Measurements from ENCODE around the gene EGFR.

EGFR gene

DNA sequence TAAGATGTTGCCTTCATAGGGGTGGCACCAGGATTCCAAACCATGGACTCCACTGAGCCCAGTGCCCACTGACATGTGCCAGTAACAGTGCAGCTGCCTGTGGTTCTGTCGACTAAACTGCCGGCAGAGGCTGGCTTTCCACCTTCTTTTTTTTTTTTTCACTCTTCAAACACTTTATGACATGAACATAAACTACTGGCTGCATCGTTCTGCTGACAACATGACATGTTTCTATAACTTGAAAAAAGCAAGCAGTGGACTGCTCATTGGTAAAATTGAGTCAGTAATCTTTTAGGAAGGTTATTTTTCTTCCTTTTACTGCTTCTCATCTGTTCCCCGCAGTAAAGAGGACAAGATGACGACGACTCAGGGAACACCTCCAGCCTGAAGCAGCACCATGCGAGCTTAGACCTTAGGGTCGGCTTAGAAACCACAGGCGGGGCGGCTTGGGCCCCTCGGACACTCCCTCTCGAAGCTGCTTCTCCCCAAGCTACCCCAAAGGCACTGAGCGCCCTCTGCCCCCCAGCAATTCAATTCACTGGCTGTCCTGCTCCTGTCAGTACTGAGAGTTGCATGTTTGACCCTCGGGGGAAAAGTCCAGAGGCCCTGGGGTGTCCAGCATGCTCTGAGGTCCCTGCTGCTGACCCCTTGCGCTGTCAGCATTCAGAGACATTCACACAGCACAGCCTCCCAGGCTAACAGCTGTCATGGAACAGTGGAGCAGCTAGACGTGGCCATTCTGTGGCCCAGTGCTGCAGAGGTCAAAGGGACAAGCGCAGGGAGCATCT lies 112.5 kb downstream of the EGFR start:
- DNase-seq, result no peak

DNA sequence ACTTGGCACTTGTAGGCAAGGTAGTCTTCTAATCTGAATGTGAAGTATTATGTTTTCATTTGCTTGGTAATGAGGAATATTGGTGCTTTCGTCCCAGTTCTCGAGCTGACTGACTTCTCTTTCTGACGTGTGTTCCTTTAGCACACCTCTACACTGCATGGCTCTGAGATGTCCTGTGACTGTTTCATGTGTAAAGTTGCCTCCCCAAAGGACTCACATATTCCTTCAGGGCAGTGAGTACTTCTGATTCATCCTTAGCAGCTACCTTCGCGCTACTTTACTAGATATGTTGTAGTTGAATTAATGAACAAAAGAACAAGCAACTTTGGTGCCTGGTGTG lies 113.7 kb downstream of the EGFR start:
- no peak for DNase-seq

DNA sequence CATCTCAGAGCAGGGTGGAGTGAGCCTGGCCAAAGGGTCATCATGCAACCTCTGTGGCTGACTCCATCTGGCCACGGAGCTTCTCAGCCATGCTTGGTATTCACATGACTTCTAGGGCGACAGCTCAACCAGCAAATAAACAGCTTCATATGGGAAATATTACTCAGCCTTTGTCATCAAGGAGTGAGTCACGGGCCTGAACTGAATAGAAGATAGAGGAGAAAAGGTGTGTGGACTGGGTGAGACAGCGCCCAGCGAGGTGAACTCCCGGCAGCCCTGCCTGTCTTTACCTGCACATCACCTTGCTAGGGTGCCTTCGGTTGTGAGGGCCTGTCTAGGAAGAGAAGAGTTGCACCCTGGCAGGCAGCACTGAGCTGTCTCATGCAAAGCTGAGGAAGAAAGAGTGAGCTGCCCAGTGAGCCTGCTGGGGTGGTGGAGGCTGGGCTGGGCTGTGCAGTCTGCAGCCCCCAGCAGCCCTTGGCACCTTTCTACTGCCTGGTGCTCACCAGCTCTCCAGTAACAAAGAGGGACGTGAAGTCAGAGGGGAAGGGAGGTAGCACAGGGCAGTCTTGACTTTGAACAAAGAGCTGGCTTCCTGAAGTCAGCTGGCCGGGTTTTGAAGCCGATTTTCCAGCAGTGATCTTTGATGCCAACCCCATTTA lies 114.2 kb downstream of the EGFR start:
- DNase-seq, result no peak

DNA sequence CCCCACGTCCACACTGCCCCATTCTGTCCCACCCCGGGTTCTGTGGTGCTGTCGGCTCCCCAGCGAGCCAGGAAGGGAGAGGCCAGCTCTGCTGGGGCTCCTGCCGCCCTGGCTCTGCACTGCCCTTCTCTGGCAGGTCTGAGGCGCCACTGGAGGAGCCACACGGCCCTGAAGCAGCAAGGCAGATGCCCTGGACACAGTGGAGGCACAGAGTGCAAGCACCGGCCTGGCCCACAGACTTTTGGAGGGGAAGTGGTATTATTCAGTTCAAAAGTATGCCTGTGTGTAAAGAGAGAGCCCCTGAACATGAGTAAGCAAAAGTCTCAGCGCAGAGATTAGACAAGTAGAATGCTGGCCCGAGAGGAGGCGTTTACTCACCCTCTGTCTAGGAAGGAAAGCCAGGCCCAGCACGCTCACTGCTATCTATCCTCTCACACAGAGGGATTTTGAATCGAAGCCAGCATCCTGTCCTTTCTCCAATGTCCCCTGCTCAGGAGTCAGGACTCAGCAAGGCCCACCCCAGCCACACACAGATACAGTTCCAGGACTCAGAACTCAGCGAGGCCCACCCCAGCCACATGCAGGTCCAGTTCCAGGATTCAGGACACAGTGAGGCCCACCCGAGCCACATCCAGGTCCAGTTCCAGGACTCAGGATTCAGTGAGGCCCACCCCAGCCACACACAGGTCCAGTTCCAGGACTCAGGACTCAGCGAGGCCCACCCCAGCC lies 115.0 kb downstream of the EGFR start:
- no peak for DNase-seq

DNA sequence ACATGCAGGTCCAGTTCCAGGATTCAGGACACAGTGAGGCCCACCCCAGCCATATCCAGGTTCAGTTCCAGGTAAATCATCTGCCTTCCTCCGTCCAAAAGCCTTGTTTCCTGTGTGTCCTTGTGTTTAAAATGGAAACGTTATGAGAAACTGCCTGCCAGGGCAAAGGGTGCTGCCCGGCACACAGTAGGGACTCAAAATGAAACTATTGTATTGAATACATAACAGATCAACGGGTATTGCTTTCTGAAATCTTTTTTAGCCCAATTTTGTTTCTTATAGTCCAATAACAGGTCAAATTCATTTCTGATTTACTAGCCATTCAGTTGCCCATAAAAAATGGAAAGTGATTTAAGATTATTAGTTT lies 115.5 kb downstream of the EGFR start:
- no peak for DNase-seq

DNA sequence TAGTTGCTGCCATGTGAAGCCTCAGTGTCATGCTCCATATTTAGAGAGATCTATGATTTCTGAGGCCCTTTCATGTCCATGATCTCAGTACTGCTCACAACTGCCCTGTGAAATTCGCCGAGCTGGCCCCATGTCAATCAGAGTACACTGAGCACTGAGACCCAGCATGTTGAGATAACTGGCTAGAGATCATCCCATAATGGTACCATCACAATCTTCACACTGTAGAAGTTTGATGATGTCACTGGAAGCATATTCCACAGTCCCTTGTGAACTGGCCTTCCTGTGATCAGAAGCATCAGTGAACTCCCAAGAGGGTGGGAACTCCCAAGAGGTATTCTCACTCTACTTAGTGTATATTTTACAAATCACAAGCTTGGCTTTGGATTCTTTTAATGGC lies 116.0 kb downstream of the EGFR start:
- DNase-seq, result no peak

DNA sequence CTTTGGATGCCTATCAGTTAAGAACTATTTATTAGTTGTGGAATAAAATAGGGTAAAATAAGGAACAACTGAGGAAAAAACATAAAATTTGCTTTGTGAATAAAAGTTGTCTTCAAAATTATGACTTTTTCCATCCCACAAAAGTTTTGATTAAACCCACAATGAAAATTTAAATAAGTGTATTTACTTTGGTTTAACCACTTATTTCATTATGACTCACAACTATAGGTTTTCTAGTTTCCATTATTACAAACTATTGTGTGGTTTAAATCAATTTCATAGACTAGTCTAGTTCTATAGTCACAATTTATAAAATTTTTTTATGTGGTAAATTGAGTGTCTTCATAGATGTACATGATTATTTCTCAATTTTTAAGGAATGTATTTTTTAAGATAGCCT lies 116.6 kb downstream of the EGFR start:
- no peak for DNase-seq

DNA sequence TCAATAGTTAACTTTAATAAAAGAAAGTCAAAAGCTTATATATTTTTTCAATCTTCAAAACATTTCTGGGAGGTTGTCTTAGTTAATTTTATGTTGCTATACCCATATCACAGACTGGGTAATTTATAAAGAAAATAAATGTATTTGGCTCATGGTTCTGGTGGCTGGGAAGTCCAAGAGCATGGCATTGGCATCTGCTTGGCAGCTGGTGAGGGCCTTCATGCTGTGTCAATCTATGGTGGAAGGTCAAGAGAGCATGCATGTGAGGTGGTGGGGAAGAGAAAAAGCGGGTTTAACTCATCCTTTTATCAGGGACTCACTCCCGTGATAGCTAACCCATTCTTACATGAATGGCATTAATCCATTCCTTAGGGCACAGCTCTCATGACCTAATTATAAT lies 119.8 kb downstream of the EGFR start:
- DNase-seq, result no peak

DNA sequence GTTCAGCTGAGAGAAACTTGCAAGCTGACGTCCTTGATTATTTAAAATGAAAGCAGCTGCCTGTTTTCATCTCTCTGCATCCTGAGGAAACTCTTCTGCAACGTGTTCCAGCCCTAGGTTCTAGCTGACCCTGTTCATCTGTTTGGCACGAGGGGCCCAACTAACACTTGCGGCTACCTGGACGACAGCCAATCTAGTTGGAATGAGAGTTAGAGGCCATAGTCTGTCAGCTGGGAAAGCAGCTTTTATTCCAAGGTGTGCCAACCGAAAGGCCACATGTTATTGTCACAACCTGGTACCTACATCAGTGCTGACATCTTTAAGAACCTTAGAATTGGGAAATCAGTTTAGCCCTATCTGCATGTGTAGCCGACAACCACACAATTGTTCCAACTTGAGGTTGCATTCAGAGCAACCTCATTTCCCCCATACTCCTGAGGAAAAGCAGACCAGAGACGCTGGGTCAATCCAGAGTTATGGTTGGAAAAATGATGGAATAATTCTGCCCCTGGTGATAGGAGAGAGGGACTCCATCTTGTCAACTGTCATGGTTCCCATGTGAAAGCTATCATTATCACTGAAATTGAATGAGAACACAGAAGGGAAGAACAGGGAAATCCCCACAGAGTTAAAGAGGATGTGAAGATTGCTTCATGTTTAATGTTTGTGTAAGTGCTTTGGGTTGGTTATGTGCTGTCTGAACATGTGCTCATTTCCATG lies 121.6 kb downstream of the EGFR start:
- DNase-seq, result peak; percentile 69

DNA sequence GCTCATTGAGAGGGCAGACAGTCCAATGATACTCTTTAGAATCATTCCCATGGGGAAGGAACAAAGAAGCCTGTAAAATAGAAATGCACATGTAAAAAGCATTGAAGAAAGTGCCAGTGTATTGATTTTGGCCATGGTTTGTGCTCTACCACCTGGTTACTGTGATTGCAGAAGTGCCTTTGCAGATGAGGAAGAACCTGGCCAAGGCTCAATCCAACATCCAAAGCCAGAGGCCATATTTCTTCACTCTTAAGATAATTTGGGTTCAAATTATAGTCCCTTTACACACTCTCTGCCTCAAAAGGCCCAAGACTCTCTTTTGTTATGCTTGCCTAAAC lies 122.1 kb downstream of the EGFR start:
- no peak for DNase-seq

DNA sequence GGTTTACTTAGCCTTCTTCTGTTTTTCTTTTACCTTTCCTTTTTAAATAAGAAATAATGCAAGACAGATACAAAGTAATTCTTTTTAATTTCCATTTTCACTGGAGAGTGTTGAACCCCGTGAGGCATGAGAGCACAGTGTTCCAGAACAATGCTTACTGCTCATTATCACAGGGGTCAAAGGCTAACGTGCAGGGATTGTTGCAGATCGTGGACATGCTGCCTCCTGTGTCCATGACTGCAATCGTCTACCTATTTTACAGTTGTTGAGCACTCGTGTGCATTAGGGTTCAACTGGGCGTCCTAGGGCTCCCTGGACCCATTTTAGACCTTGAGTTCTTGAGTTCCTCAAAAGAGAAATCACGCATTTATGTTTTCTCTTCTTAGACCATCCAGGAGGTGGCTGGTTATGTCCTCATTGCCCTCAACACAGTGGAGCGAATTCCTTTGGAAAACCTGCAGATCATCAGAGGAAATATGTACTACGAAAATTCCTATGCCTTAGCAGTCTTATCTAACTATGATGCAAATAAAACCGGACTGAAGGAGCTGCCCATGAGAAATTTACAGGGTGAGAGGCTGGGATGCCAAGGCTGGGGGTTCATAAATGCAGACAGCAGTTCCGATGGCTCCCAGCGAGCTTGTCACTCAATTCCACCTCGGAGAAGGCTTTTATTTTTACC lies 124.2 kb downstream of the EGFR start:
- no peak for DNase-seq

DNA sequence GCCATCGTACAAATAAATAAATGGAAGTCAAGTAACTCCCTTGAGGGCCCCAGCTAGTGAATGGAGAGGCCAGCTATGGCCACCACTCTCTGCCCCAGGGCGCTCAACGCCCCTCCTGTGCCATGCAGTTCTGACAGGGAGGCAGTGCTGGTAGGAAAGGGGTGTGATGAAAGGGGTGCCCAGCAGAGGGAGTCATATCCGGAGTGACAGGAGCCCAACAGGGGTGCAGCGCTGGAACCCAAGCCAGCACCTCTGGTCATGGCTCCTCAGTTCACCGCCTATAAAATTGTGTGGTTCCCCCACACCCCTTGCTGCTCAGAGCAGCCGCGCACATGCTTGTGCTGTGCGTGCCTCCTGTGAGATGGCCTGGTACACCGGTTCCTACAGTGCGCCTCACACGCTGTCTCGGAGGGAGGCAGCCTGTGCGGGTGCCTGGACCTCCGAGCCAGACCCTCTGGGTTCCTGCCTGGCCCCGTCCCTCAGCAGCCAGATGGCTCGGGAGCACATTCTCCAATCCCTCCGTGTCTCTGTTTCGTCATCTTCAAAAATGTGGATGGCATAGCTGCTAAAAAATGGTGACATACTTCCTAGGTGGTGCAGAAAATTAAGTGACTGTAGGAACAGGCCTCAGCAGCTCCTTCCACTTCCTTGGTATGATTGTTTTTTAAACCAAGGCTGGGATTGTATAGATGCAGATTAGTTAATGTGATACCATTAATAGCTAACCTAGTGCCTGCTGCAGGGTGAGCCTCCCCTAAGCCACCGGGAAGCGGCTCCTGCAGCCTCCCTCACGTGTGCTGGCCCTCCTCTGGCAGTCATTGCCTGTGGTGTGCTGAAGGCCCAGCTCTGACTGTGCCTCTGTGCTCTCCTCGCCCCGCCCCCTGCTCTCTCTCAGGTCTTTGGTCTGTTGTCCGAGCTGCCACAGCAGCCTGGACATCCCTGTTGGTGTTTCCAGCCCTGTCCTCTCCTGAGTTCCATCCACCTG lies 125.8 kb downstream of the EGFR start:
- DNase-seq, result no peak

DNA sequence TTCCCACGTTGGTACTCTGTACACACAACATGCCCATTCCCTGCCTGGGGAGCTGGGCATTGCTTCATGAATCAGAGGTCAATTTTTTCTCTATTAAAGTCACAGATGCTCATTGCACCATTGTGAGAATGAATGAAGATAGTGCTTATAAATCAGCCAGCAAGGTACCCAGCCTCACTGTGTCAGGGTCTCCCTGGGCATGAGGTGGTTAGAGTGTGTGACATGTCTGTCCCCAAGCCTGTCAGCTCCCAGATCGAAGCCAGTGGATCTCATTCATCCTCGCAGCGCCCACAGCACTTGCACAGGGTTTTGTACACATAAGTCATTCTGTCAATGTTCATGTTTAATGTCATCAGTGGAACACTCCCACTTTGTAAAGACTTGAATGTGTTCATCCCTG lies 126.8 kb downstream of the EGFR start:
- no peak for DNase-seq

DNA sequence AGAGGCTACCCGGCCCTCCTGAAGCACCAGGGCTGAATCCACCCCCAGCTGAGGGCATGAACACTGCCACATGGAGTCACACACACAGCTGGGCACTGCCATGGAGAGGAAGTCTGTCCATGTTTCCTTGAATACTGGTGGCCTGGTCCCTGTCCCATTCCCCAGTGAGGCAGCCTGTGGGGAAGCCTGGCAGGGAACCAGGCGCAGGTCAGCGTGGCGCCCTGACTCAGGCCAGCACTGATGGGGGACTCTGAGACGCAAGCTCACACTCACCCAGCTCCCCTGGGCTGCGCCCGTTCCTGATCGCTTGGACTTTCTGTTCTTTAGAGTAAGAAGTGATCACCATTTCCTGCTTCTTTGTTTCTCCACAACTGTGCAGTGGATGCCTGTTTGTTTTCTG lies 128.3 kb downstream of the EGFR start:
- no peak for DNase-seq

DNA sequence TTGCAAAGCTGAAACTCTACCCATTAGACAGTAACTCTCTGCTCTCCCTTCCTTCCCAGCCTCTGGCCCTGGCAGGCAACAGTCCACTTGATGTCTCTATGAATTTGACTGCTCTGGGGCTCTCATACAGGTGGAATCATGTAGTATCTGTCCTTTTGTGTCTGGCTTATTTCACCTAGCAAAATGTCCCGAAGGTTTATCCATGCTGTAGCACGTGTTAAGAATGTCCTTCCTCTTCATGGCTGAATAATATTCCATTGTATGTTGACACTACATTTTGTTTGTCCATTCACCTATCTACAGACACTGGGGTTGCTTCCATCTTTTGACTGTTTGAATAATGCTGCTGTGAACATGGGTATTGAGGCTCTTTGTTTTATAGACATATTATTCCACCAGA lies 128.9 kb downstream of the EGFR start:
- no peak for DNase-seq

DNA sequence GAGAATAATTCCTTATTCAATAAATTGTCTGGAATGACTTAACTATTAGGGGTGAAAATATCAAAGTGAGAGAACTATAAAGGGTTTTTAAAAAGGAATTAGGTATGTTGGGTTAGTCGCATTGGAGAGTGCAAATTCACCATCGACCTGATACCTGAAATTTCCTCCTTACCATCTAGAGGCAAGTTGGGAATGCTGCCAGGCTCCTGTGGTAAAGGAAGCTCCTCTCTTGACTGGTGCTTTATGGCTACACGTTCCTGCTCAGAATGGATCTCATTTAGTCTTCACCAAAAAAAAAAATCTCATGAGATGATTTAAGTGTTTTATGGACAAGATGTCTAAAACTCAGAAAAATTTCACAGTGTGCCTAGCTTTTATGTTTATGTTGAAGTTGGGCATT lies 129.8 kb downstream of the EGFR start:
- peak; percentile 14 for DNase-seq

DNA sequence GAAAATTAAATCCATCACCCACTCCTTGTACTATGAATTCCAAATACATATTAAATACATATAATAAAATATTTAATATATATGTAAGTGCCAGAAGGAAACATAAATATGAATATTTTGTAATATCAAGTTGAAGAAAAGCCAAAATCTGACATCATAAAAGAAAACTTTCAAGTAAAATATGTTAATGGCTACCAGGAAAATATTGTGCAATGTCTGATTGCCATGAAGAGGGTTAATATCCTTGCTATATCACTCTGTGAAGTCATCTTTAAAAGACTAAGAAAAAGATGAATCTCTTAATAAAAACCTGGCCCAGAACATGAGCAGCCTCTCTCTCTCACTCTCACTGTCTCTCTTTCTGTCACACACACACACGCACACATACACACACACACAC lies 130.2 kb downstream of the EGFR start:
- no peak for DNase-seq

DNA sequence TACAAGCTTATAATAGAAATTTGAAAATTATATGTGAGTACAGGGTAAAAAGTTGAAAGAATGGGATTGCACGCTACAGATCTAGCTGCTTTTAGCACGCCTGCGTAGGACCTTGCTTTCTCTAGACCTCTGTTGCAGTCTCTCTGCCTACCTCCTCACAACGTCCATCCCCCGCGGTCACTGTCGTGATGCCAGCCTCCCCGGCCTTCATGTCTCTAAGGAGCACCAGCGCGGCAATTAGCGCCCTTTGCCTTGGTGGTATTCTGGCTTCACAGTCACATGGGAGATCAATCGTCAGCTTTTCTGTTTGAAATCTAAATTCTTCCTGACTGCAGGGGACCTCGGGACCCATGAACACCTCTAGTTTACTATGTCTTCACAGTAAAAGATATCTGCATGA lies 131.3 kb downstream of the EGFR start:
- no peak for DNase-seq

DNA sequence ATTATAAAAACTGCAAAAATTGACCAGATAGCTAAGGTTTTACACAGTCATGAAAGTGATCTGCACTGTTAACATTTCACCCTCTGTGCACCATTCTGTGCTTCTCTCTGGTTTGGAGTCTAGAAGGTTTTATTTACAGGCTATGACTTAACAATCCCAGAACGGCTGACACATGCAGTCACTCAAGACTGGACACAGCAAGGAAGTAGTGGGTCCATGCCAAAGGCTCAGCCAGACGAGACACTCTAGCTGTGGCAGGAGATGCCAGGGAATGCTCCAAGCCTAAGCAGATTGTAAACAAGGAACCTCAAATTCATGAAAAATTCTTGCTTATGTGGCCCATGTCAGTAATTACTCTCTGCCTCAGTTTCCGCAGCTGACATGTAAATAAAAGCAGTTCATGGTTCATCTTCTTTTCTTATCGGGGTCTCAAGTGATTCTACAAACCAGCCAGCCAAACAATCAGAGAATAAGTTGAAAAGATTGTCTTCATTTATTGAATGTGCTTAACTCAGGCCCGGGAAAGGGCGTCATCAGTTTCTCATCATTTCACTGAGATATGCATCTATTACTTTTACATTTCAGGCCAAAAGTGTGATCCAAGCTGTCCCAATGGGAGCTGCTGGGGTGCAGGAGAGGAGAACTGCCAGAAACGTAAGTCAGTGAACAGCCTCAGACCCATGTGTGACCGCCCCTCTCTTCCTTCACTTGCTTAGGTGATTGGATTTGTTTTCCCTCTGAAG lies 132.1 kb downstream of the EGFR start:
- DNase-seq, result no peak

DNA sequence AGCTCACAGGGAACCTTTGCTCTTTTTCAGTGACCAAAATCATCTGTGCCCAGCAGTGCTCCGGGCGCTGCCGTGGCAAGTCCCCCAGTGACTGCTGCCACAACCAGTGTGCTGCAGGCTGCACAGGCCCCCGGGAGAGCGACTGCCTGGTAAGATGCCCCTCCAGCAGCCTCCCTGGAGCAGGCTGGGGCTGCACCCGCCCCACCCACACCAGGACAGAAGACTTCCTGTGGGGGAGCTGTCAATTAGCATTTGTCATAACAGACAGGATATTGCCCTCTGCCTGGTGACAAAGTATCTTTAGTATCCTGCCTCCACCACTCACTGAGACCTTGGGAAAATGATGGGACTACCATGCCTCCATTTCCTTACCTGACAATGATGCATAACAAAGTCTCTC lies 133.7 kb downstream of the EGFR start:
- DNase-seq, result no peak

DNA sequence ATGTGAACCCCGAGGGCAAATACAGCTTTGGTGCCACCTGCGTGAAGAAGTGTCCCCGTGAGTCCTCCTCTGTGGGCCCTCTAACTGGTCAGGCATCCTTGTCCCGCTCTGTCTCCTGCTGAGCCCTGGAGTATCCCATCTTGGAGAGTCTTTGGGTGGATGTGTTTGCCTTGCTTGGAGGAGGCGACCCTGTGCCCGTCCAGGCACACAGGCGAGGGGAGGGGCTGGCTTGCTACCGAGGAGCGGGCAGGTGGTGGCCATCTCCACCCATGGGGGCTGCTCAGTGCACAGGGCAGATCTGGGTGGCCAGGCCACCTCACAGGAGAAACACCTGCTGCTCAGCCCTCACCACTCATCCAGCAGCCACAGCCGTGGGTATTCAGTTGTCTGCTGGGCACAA lies 135.3 kb downstream of the EGFR start:
- no peak for DNase-seq
